Adrenal gland (tissue), 12 donors: ENCODE results near the gene C1QTNF1. TPM values are rescaled to one million over a fixed set of nuclear protein-coding genes. Genes with fewer than 3 reads are reported as not detected.

Experiments used
- DNase-seq, 7 donors: peaks; one replicate each; pipeline ENCODE4 v3.0.0-alpha.2; 2019 to 2020
- H3K27ac ChIP-seq, 5 donors: fragments of 200-600 bp; sonication (generic) in 4 of 5; 1 replicate in 3 of 5; 2 replicates in 2 of 5; pipeline versions ENCODE4 v1.5.1 to v1.8.0; 2016 to 2020; ENCODE audit warnings: mild to moderate bottlenecking in 1 of 5
- H3K27me3 ChIP-seq: fragments of 200-600 bp; 2 replicates; pipeline ENCODE4 v1.8.0; 2021
- H3K36me3 ChIP-seq, 2 donors: fragments of 200-600 bp; replicated peaks in 1 of 2; 1 replicate in 1 of 2; 2 replicates in 1 of 2; pipeline versions ENCODE4 v1.5.1 to v1.8.0; 2018 to 2022
- H3K4me1 ChIP-seq, 2 donors: fragments of 200-600 bp; replicated peaks in 1 of 2; 1 replicate in 1 of 2; 2 replicates in 1 of 2; pipeline versions ENCODE4 v1.5.1 to v1.8.0; 2018 to 2021
- H3K4me3 ChIP-seq, 4 donors: fragments of 200-600 bp; sonication (generic) in 3 of 4; one replicate each; pipeline ENCODE4 v1.5.1; 2016 to 2018
- H3K9me3 ChIP-seq, 3 donors: fragments of 200-600 bp; sonication (generic) in 1 of 3; replicated peaks in 1 of 3; 1 replicate in 2 of 3; 2 replicates in 1 of 3; pipeline versions ENCODE4 v1.5.1 to v1.8.0; 2016 to 2021
- POLR2A ChIP-seq, 2 donors: fragments of 450-650 bp; IDR thresholded peaks; one replicate each; pipeline ENCODE4 v1.6.1; 2017; ENCODE audit warnings: antibody characterized with exemption in 2 of 2, mild to moderate bottlenecking in 2 of 2, moderate library complexity in 1 of 2
- WGBS, 4 donors: extraction: QIAGEN DNeasy Blood & Tissue Kit in 2 of 4; methylation state at CpG; one replicate each; pipeline versions ENCODE4 v1.1.5 to v1.1.7; 2013 to 2017; 5-methylcytosine and 5-hydroxymethylcytosine counted together
- intact Hi-C, 2 donors: fragments of 100-400 bp; cut with DNase I; formaldehyde crosslinking; loops; one replicate each; pipeline versions ENCODE4 v1.14.1 to v1.15.0; 2022 to 2023
- polyA plus RNA-seq, 3 donors: library from polyadenylated mRNA; stranded (reverse); fragments of 200-250 nt in 2 of 3; fragments of 350-450 nt in 1 of 3; fragmentation: Illumina TruSeq in 1 of 3; extraction: RNeasy Lipid Tissue Mini Kit (QIAGEN cat#74804) in 1 of 3; gene quantifications; one replicate each; pipeline ENCODE4 v1.2.3, GENCODE V29; 2013 to 2014
- total RNA-seq, 9 donors: library from RNA; depleted of rRNA in 4 of 9; stranded (reverse); fragments of >200 nt in 4 of 9; fragments of 120-200 nt in 1 of 9; fragmentation: NEBNext Ultra II Directional in 1 of 9; extraction: Animal tissue kit (Norgen Biotek cat#: 25700) in 1 of 9; gene quantifications; one replicate each; pipeline versions ENCODE4 v1.1.0 to v1.2.4, GENCODE V29; 2013 to 2023
- TF ChIP-seq, protein P1 (sequence below), 6 experiments: fragments of 450-650 bp in 4 of 6; fragments of 200-600 bp in 2 of 6; sonication (generic) in 1 of 6; IDR thresholded peaks; 1 replicate in 5 of 6; 2 replicates in 1 of 6; pipeline versions ENCODE4 v1.5.1 to v1.8.0; 2016 to 2021; ENCODE audit warnings: antibody characterized with exemption in 6 of 6, mild to moderate bottlenecking in 2 of 6, moderate library complexity in 1 of 6
- donor health status: healthy with polysubstance abuse.
- donor health status: Bipolar disorder and iron deficiency.
- donor health status: DM: yes; HTN: yes; CAD: no.
- donor health status: DM: no; HTN: no; CAD: no.
- donor health status: DM: no; HTN: no; CAD: no.
- donor health status: DM: yes; HTN: yes; CAD: no.

The C1QTNF1 gene
- total and polyA plus RNA-seq, 12 donors: 17.2 to 175 (median 120) TPM

DNA sequence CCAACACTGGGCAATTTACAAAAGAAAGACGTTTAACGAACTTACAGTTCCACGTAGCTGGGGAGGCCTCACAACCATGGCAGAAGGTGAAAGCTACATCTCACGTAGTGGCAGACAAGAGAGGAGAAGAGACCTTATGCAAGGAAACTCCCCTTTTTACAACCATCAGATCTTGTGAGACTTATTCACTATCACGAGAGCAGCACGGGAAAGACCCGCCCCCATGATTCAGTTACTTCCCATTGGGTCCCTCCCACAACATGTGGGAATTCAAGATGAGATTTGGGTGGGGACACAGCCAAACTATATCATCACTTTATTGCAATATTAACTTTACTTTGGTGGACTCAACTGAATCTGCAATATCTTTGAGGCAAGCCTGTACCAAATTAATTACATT, 38.7 kb downstream of the C1QTNF1 start:
- no peaks in the 10 kb centered on the region for H3K36me3 ChIP-seq
- TF ChIP-seq, protein P1, sequence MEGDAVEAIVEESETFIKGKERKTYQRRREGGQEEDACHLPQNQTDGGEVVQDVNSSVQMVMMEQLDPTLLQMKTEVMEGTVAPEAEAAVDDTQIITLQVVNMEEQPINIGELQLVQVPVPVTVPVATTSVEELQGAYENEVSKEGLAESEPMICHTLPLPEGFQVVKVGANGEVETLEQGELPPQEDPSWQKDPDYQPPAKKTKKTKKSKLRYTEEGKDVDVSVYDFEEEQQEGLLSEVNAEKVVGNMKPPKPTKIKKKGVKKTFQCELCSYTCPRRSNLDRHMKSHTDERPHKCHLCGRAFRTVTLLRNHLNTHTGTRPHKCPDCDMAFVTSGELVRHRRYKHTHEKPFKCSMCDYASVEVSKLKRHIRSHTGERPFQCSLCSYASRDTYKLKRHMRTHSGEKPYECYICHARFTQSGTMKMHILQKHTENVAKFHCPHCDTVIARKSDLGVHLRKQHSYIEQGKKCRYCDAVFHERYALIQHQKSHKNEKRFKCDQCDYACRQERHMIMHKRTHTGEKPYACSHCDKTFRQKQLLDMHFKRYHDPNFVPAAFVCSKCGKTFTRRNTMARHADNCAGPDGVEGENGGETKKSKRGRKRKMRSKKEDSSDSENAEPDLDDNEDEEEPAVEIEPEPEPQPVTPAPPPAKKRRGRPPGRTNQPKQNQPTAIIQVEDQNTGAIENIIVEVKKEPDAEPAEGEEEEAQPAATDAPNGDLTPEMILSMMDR (IDR thresholded peaks at IDR 0.05): no peak
- no peak for TF ChIP-seq POLR2A (IDR thresholded peaks at IDR 0.05)
- no peaks in the 10 kb centered on the region for H3K9me3 ChIP-seq
- 86 to 95% (median 91%) methylated on average over 7 of the region's 7 CpGs for whole genome bisulfite sequencing, 4 donors
- no peak overlapping the region for H3K4me3 ChIP-seq
- peak in 1 of 7 donors; percentile 1 for DNase-seq
- intact Hi-C loops: no loop called here
- H3K4me1 ChIP-seq: no peaks in the 10 kb centered on the region
- H3K27ac ChIP-seq: no peak overlapping the region
- H3K27me3 ChIP-seq: no peaks in the 10 kb centered on the region

DNA sequence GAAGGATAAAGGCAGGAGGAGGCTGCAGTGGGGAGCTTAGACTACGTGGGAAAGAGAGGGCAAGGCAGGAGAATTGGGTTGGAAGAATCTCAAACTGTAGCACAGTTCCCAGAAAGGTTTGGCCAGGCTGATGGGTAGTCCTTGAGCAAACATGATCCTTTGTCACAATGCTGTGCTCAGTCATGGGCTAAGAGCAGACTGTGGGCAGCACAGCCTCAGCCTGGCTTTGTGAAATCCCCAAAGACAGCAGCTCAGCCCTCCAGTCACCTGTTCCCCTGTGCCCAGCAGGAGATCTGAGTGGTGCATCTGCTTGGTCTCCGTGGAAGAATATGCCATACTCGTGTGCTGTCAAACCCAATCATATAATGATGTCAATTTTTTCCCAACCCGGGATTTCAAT, 40.1 kb downstream of the C1QTNF1 start:
- WGBS, 4 donors: 74 to 80% (median 76%) methylated on average over 4 of the region's 4 CpGs
- no peaks in the 10 kb centered on the region for H3K9me3 ChIP-seq

DNA sequence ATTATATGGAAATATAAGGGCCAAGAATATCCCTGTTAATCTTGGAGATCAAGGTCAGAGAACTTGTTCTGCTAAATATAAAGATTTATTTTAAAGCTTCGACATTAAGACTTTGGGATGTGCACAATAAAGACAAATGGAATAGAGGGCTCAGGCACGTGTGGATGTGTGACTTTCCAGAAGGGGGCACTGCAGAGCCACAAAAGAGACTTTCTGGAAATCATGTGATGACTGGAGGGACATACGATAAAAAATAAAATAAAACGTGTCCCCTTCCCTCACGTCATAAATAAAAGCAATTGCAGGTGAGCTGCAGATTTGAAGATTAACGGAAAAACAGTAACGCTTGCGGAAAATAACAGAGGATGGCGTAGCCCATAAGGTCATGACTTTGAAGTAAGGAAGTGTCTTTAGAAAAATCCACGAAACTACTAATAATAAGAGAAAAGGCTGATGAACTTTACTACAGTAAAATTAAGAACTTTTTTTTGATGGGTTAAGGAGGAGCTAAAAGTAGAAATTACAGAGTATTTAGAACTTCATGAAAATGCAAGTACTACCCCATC, 41.2 kb downstream of the C1QTNF1 start:
- H3K4me1 ChIP-seq: no peaks in the 10 kb centered on the region
- TF ChIP-seq, protein P1 (IDR thresholded peaks at IDR 0.05): peak; percentile 43 to 80 (median 69)
- no peak for TF ChIP-seq POLR2A (IDR thresholded peaks at IDR 0.05)
- no peaks in the 10 kb centered on the region for H3K27me3 ChIP-seq
- no peak overlapping the region for H3K27ac ChIP-seq
- intact Hi-C loops: no loop called here
- H3K9me3 ChIP-seq: no peaks in the 10 kb centered on the region
- no peak overlapping the region for H3K4me3 ChIP-seq
- DNase-seq: peak in 5 of 7 donors; percentile 51 to 90 (median 72)
- WGBS, 4 donors: 28 to 39% (median 33%) methylated on average over 10 of the region's 10 CpGs
- no peaks in the 10 kb centered on the region for H3K36me3 ChIP-seq

More for the DNA sequence above, 40.1 kb downstream of the C1QTNF1 start:
- intact Hi-C loops: no loop called here
- no peaks in the 10 kb centered on the region for H3K36me3 ChIP-seq
- TF ChIP-seq, protein P1 (IDR thresholded peaks at IDR 0.05): no peak
- no peak for TF ChIP-seq POLR2A (IDR thresholded peaks at IDR 0.05)
- no peak overlapping the region for H3K27ac ChIP-seq
- peak in 1 of 7 donors; percentile 5 for DNase-seq
- no peak overlapping the region for H3K4me3 ChIP-seq
- H3K4me1 ChIP-seq: no peaks in the 10 kb centered on the region
- H3K27me3 ChIP-seq: no peaks in the 10 kb centered on the region

DNA sequence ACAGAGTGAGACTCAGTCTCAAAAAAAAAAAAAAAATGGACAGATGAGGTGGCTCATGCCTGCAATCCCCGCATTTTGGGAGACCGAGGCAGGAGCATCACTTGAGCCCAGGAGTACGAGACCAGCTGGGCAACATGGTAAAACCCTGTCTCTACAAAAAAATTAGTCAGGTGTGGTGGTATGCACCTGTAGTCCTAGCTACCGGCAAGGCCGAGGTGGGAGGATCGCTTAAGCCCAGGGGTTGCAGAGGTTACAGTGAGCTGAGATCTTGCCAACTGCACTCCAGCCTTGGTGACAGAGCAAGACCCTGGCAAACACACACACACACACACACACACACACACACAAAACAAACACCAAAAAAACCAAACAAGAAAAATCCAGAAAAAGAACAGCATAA, 43.0 kb downstream of the C1QTNF1 start:
- no peak overlapping the region for H3K4me3 ChIP-seq
- peak in 1 of 7 donors; percentile 9 for DNase-seq
- no peaks in the 10 kb centered on the region for H3K27me3 ChIP-seq
- intact Hi-C loops: no loop called here
- no peaks in the 10 kb centered on the region for H3K4me1 ChIP-seq
- 69 to 90% (median 84%) methylated on average over 6 of the region's 6 CpGs for WGBS, 4 donors
- H3K27ac ChIP-seq: no peak overlapping the region
- TF ChIP-seq, protein P1 (IDR thresholded peaks at IDR 0.05): no peak
- no peak for TF ChIP-seq POLR2A (IDR thresholded peaks at IDR 0.05)
- no peaks in the 10 kb centered on the region for H3K9me3 ChIP-seq
- no peaks in the 10 kb centered on the region for H3K36me3 ChIP-seq
